Eye (tissue), 1 donor: ENCODE results near the gene RPS14.
"Not testable (repeated sequence)": the region's sequence is repeated elsewhere in the genome, so short reads cannot be mapped to it uniquely, and the experiment has no call there.

Source experiments
- DNase-seq: peaks from one replicate; pipeline ENCODE4 v3.0.0-alpha.2; 2015

RPS14 gene

GRCh38 chr5:150443242-150444075, 6.1 kb downstream of the RPS14 start:
- DNase-seq = no peak

- no peak for DNase-seq
Observed at GRCh38 chr5:150442699-150443080, 6.8 kb downstream of the RPS14 start.

- DNase-seq = no peak
Observed at GRCh38 chr5:150441813-150442698, 7.5 kb downstream of the RPS14 start.

- DNase-seq = no peak
Observed at GRCh38 chr5:150440948-150441812, 8.4 kb downstream of the RPS14 start.

GRCh38 chr5:150438873-150439546, 10.5 kb downstream of the RPS14 start:
- peak; percentile 40 for DNase-seq

GRCh38 chr5:150436141-150436680, 13.3 kb downstream of the RPS14 start:
- DNase-seq = peak; percentile 95

- DNase-seq = peak; percentile 48
Observed at GRCh38 chr5:150434464-150434863, 15.1 kb downstream of the RPS14 start.

- no peak for DNase-seq
Observed at GRCh38 chr5:150431574-150431973, 18.0 kb downstream of the RPS14 start.

- no peak for DNase-seq
Observed at GRCh38 chr5:150431048-150431447, 18.5 kb downstream of the RPS14 start.

- DNase-seq = no peak
Observed at GRCh38 chr5:150429410-150429873, 20.1 kb downstream of the RPS14 start.

- no peak for DNase-seq
Observed at GRCh38 chr5:150428978-150429377, 20.6 kb downstream of the RPS14 start.

GRCh38 chr5:150428106-150428876, 21.2 kb downstream of the RPS14 start:
- DNase-seq = peak; percentile 17

GRCh38 chr5:150426165-150426564, 23.4 kb downstream of the RPS14 start:
- not testable (repeated sequence) for DNase-seq

GRCh38 chr5:150422758-150423157, 26.8 kb downstream of the RPS14 start:
- no peak for DNase-seq

- DNase-seq = no peak
Observed at GRCh38 chr5:150422075-150422474, 27.5 kb downstream of the RPS14 start.

GRCh38 chr5:150419630-150420270, 29.8 kb downstream of the RPS14 start:
- no peak for DNase-seq

GRCh38 chr5:150413902-150414790, 35.4 kb downstream of the RPS14 start:
- not testable (repeated sequence) for DNase-seq

- no peak for DNase-seq
Observed at GRCh38 chr5:150413176-150413901, 36.2 kb downstream of the RPS14 start.
